Vagina (tissue), 2 donors: Measurements from ENCODE around the gene TES.

Experiments used
- CTCF ChIP-seq, 3 experiments: fragments of 450-650 bp in 2 of 3; fragments of 200-600 bp in 1 of 3; sonication (generic) in 1 of 3; IDR thresholded peaks; one replicate each; pipeline ENCODE4 v1.5.1; 2017 to 2019; ENCODE audit warnings: antibody characterized with exemption in 3 of 3, mild to moderate bottlenecking in 2 of 3, moderate library complexity in 2 of 3
- POLR2A ChIP-seq, 2 donors: fragments of 450-650 bp; IDR thresholded peaks; one replicate each; pipeline ENCODE4 v1.6.1; 2017; ENCODE audit warnings: antibody characterized with exemption in 2 of 2, mild to moderate bottlenecking in 2 of 2, moderate library complexity in 2 of 2
- POLR2AphosphoS5 ChIP-seq, 2 donors: sonication (generic); formaldehyde crosslinking; IDR thresholded peaks; one replicate each; pipeline ENCODE4 v1.9.0; 2017; ENCODE audit warnings: antibody characterized with exemption in 2 of 2, mild to moderate bottlenecking in 2 of 2, low read depth in 1 of 2; ENCODE audit not compliant: insufficient read depth in 1 of 2

GRCh38 chr7:116176226-116176625, 34.1 kb upstream of the TES start:
- TF ChIP-seq CTCF (IDR thresholded peaks at IDR 0.05) (no peak), POLR2A (IDR thresholded peaks at IDR 0.05) (no peak), POLR2AphosphoS5 (IDR thresholded peaks at IDR 0.05; ENCODE audit: insufficient read depth in 1 of 2, low read depth in 1 of 2) (no peak)
